Cardiac fibroblast (primary cell): ENCODE measurements around the gene IP6K2.

ENCODE experiments used
- DNase-seq, 2 donors: peaks; one replicate each; pipeline versions ENCODE4 v3.0.0 to v3.0.0-alpha.2; 2010; ENCODE audit warnings: low read depth in 2 of 2
- H3K4me3 ChIP-seq, 2 donors: replicated peaks in 1 of 2; 1 replicate in 1 of 2; 2 replicates in 1 of 2; pipeline ENCODE4 v1.5.1; 2011; ENCODE audit warnings: low read depth in 2 of 2, low read length in 2 of 2, mild to moderate bottlenecking in 2 of 2, moderate library complexity in 1 of 2
- CTCF ChIP-seq: IDR thresholded peaks from one replicate; pipeline ENCODE4 v1.5.1; 2011; ENCODE audit warnings: low read depth, mild to moderate bottlenecking, low read length, inconsistent platforms

Gene IP6K2

GRCh38 chr3:48707157-48707556, 9.9 kb downstream of the IP6K2 start:
- DNase-seq, result no peak
- TF ChIP-seq CTCF, result no peak

GRCh38 chr3:48702320-48702920, 14.6 kb downstream of the IP6K2 start:
- no peak overlapping the region for H3K4me3 ChIP-seq
- TF ChIP-seq CTCF, result no peak

More at GRCh38 chr3:48707157-48707556, 9.9 kb downstream of the IP6K2 start:
- no peak overlapping the region for H3K4me3 ChIP-seq

GRCh38 chr3:48700731-48701405, 16.2 kb downstream of the IP6K2 start:
- TF ChIP-seq CTCF, result no peak
- no peak overlapping the region for H3K4me3 ChIP-seq
- DNase-seq, result no peak

More at GRCh38 chr3:48702320-48702920, 14.6 kb downstream of the IP6K2 start:
- DNase-seq, result no peak

GRCh38 chr3:48698891-48699290, 18.1 kb downstream of the IP6K2 start:
- H3K4me3 ChIP-seq, result no peak overlapping the region
- no peak for TF ChIP-seq CTCF
- DNase-seq, result no peak

- no peak for TF ChIP-seq CTCF
These were observed 19.1 kb downstream of the IP6K2 start for GRCh38 chr3:48697952-48698351.

GRCh38 chr3:48696601-48697000, 20.4 kb downstream of the IP6K2 start:
- DNase-seq, result no peak
- no peak overlapping the region for H3K4me3 ChIP-seq
- TF ChIP-seq CTCF, result no peak

More at GRCh38 chr3:48697952-48698351, 19.1 kb downstream of the IP6K2 start:
- peak in 1 of 2 donors; percentile 14 for DNase-seq
- no peak overlapping the region for H3K4me3 ChIP-seq
